Uterus (tissue), 4 donors: Measurements from ENCODE around the gene NPRL2. TPM values are rescaled to one million over a fixed set of nuclear protein-coding genes. Genes with fewer than 3 reads are reported as not detected.

Experiments
- DNase-seq, 2 donors: peaks; one replicate each; pipeline ENCODE4 v3.0.0-alpha.2; 2019 to 2020
- H3K27ac ChIP-seq, 2 donors: fragments of 200-600 bp; sonication (generic); 1 replicate in 1 of 2; 2 replicates in 1 of 2; pipeline ENCODE4 v1.5.1; 2016 to 2018
- H3K27me3 ChIP-seq, 2 donors: fragments of 200-600 bp; sonication (generic); one replicate each; pipeline ENCODE4 v1.5.1; 2018 to 2019; ENCODE audit warnings: control low read depth in 1 of 2
- H3K36me3 ChIP-seq, 2 donors: fragments of 200-600 bp; sonication (generic); one replicate each; pipeline ENCODE4 v1.5.1; 2019; ENCODE audit warnings: control low read depth in 1 of 2
- H3K4me1 ChIP-seq, 2 donors: fragments of 200-600 bp; sonication (generic); one replicate each; pipeline ENCODE4 v1.5.1; 2018 to 2019; ENCODE audit warnings: control low read depth in 1 of 2
- H3K4me3 ChIP-seq, 2 donors: fragments of 200-600 bp; sonication (generic); 1 replicate in 1 of 2; 2 replicates in 1 of 2; pipeline ENCODE4 v1.5.1; 2018 to 2019; ENCODE audit warnings: mild to moderate bottlenecking in 1 of 2
- H3K9me3 ChIP-seq, 2 donors: fragments of 200-600 bp; sonication (generic); one replicate each; pipeline ENCODE4 v1.5.1; 2019; ENCODE audit warnings: control low read depth in 1 of 2
- POLR2A ChIP-seq, 2 donors: fragments of 450-650 bp; IDR thresholded peaks; one replicate each; pipeline ENCODE4 v1.6.1; 2016; ENCODE audit warnings: antibody characterized with exemption in 2 of 2, mild to moderate bottlenecking in 1 of 2, moderate library complexity in 1 of 2
- intact Hi-C: fragments of 100-400 bp; cut with DNase I; formaldehyde crosslinking; loops from one replicate; pipeline ENCODE4 v1.15.1; 2023; ENCODE audit warnings: low total_unique reads
- total RNA-seq, 4 donors: library from RNA; depleted of rRNA in 3 of 4; stranded (reverse); fragments of >200 nt in 3 of 4; gene quantifications; one replicate each; pipeline versions ENCODE4 v1.1.0 to v1.2.4, GENCODE V29; 2014 to 2023
- TF ChIP-seq, protein P1 (sequence below), 4 experiments: fragments of 200-600 bp in 2 of 4; fragments of 450-650 bp in 2 of 4; sonication (generic) in 2 of 4; IDR thresholded peaks; one replicate each; pipeline ENCODE4 v1.5.1; 2016 to 2019; ENCODE audit warnings: antibody characterized with exemption in 4 of 4, mild to moderate bottlenecking in 2 of 4, moderate library complexity in 1 of 4
- donor health status: DM: yes; HTN: yes; CAD: no.

Gene NPRL2
- total RNA-seq, 4 donors from 2014 or later: 11.8 to 26.2 (median 16.0) TPM

DNA sequence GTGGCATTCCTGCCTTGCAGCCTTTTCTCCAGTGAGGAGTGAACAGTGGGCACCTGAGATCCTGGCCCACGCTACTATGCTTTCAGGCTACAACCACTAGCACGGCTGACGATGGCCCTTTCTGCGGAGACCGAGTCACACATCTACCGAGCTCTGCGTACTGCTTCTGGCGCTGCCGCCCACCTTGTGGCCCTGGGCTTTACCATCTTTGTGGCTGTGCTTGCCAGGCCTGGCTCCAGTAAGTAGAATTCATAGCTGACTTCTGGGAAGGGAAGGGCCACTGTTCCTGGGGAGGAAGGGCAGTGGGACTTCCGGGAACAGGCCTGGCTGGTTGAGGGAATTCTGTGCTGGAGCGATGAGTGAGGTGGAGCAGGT is 735 bp upstream of the NPRL2 start:
- TF ChIP-seq, protein P1, sequence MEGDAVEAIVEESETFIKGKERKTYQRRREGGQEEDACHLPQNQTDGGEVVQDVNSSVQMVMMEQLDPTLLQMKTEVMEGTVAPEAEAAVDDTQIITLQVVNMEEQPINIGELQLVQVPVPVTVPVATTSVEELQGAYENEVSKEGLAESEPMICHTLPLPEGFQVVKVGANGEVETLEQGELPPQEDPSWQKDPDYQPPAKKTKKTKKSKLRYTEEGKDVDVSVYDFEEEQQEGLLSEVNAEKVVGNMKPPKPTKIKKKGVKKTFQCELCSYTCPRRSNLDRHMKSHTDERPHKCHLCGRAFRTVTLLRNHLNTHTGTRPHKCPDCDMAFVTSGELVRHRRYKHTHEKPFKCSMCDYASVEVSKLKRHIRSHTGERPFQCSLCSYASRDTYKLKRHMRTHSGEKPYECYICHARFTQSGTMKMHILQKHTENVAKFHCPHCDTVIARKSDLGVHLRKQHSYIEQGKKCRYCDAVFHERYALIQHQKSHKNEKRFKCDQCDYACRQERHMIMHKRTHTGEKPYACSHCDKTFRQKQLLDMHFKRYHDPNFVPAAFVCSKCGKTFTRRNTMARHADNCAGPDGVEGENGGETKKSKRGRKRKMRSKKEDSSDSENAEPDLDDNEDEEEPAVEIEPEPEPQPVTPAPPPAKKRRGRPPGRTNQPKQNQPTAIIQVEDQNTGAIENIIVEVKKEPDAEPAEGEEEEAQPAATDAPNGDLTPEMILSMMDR (IDR thresholded peaks at IDR 0.05): no peak
- TF ChIP-seq POLR2A (IDR thresholded peaks at IDR 0.05): no peak
- Histone ChIP-seq H3K27ac (peak overlapping the region; percentile 91 to 92), H3K36me3 (no peaks in the 10 kb centered on the region)

DNA sequence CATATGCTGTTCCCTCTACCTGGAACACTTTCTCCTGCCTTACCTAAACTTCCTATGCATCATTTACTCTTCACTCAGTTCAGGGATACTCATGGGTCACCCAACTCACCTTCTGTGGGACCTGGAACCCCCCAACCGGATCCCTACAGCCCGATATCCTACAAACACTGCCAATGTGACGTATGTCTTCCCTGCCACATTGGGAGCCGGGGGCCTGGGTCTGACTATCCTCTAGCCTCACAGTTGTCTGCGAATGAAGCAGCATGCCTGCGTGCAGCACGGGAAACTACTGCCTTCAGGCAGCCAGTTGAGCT is 405 bp downstream of the NPRL2 start:
- TF ChIP-seq, protein P1 (IDR thresholded peaks at IDR 0.05): no peak
- no peak for TF ChIP-seq POLR2A (IDR thresholded peaks at IDR 0.05)
- Histone ChIP-seq H3K4me3 (peak overlapping the region; percentile 68 to 88), H3K4me1 (peaks cover 0 to 25% of the 10 kb centered on the region in 2 donors), H3K36me3 (no peaks in the 10 kb centered on the region), H3K9me3 (no peaks in the 10 kb centered on the region), H3K27ac (peak overlapping the region; percentile 91 to 92), H3K27me3 (no peaks in the 10 kb centered on the region)
- DNase-seq: no peak
- intact Hi-C loops: no loop called here

More for the DNA sequence above, 735 bp upstream of the NPRL2 start:
- intact Hi-C loops: no loop called here
- DNase-seq: no peak
- Histone ChIP-seq H3K4me1 (peaks cover 0 to 20% of the 10 kb centered on the region in 2 donors), H3K4me3 (peak overlapping the region; percentile 68 to 88), H3K27me3 (no peaks in the 10 kb centered on the region), H3K9me3 (no peaks in the 10 kb centered on the region)

DNA sequence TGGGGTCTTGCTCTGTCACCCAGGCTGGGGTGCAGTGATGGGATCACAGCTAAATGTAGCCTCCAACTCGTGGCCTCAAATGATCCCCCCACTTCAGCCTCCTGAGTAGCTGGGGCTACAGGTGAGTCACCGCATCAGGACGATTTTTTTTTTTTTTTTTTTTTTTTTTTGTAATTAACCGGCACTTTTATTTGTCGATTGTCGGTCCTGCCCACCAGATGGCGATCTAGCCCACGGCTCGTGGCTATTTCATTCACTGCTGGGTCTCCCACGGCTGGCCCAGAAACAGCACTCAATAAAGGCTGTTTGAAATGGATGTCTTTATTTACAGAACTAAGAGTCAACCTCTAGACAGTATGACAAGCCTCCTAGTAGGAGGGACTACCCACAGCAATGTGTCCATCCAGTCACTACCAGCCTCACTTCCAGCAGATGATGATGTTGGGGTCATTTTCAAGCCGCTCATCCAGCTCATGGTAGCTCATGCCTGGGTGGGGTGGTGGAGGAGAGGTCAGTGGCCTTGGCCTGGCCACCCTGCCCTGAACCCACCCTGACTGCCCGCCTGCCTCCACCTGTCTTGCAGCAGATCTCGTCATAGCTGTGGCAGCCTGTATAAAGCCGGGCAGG is 3.3 kb downstream of the NPRL2 start:
- peaks cover 0 to 27% of the 10 kb centered on the region in 2 donors for H3K4me1 ChIP-seq
- H3K36me3 ChIP-seq: no peaks in the 10 kb centered on the region
- H3K27me3 ChIP-seq: no peaks in the 10 kb centered on the region
- H3K9me3 ChIP-seq: no peaks in the 10 kb centered on the region
- H3K4me3 ChIP-seq: no peak overlapping the region
- no peak for TF ChIP-seq POLR2A (IDR thresholded peaks at IDR 0.05)
- TF ChIP-seq, protein P1 (IDR thresholded peaks at IDR 0.05): peak; percentile 41 to 52 (median 46)
- intact Hi-C loops: loop anchor here (2.0 kb wide), 1 partner anchor 196 kb away; no protein-coding TSS in a partner anchor
- H3K27ac ChIP-seq: no peak overlapping the region
- peak; percentile 72 to 78 for DNase-seq

DNA sequence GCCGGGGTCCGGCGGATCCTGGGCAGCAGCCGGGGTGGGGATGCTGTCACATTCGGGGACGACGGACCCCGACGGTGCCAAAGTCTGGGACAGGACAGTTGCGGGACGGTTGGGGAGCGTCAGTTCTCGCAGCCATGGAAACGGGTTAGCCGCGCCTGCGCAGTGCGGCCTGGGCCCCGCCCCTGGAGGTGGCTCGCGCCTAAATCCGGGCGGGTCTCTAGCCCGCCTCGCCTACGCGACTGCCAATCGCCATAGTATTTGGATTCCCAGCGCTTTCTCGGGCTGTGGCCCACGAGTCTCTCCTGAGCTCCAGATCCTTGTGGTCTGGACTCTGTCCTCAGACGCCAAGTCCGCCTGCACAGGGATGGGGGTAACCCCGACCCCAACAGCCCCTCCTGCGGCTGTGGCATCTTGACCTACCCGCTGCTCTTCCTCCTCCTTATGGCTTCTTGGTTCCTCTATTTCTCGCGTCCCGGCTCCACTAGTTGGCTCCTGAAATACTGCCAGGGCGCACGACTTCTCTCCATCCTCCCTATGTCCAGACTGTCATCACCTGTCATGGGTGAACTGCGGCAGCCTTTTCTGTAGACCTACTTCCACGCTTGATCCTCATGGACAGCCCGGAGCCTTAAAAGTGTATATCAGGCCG is 4.9 kb downstream of the NPRL2 start, which contains the start of gene ZMYND10:
Gene ZMYND10 (minus strand): TSS at position 147 of the 649 bp plus-strand sequence. CDS start 153 bp downstream, outside the sequence.
- Histone ChIP-seq H3K36me3 (no peaks in the 10 kb centered on the region), H3K9me3 (no peaks in the 10 kb centered on the region), H3K27me3 (no peaks in the 10 kb centered on the region), H3K27ac (no peak within 1 kb of the TSS), H3K4me1 (peaks cover 0 to 19% of the 10 kb centered on the region in 2 donors), H3K4me3 (peak within 1 kb of the TSS; percentile 14 to 17)
- peak; percentile 55 to 72 for DNase-seq
- TF ChIP-seq, protein P1 (IDR thresholded peaks at IDR 0.05): no peak
- TF ChIP-seq POLR2A (IDR thresholded peaks at IDR 0.05): no peak
- intact Hi-C loops: loop anchor here (2.0 kb wide), 1 partner anchor 197 kb away; no protein-coding TSS in a partner anchor

DNA sequence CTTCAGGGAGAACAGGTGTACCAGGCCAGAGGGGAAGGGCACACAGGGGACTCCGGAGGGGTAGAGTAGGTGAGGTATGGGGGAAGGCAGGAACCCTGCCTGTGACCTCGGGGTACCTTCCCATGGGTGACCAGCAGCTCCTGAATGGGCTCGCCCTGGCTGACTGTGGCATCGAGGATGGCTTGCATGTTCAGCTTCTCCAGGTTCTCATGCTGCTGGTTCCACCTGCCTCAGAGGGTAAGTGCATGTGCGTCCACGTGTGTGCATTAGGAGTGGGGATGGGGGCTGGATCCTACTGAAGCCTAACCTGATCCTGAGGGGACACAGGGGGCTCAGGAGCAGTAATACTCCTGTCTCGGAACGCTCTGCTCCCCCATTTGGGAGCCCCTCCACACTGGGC is 5.6 kb downstream of the NPRL2 start:
- H3K9me3 ChIP-seq: no peaks in the 10 kb centered on the region
- peaks cover 0 to 19% of the 10 kb centered on the region in 2 donors for H3K4me1 ChIP-seq
- no peaks in the 10 kb centered on the region for H3K36me3 ChIP-seq
- no peak overlapping the region for H3K4me3 ChIP-seq
- intact Hi-C loops: no loop called here
- no peaks in the 10 kb centered on the region for H3K27me3 ChIP-seq
- TF ChIP-seq POLR2A (IDR thresholded peaks at IDR 0.05): no peak
- TF ChIP-seq, protein P1 (IDR thresholded peaks at IDR 0.05): no peak
- H3K27ac ChIP-seq: no peak overlapping the region
- no peak for DNase-seq
